HG03095 (cell line): ENCODE results near the gene PLCL1.

ENCODE experiments used
- ATAC-seq: cut with Tn5 transposase; IDR thresholded peaks from one replicate; pipeline ENCODE4 v1.9.1; 2021; ENCODE audit warnings: moderate library complexity; ENCODE audit not compliant: unreplicated experiment

The PLCL1 gene

GRCh38 chr2:197949224-197949623 is 144.8 kb downstream of the PLCL1 start:
- ATAC-seq = no peak

GRCh38 chr2:197950006-197950405 is 145.6 kb downstream of the PLCL1 start:
- ATAC-seq = no peak

- no peak for ATAC-seq
Measured at GRCh38 chr2:197950724-197951123, 146.3 kb downstream of the PLCL1 start.

GRCh38 chr2:197952540-197953202 is 148.3 kb downstream of the PLCL1 start:
- no peak for ATAC-seq

GRCh38 chr2:197954328-197954727 is 149.9 kb downstream of the PLCL1 start:
- ATAC-seq = no peak

GRCh38 chr2:197958592-197959150 is 154.3 kb downstream of the PLCL1 start:
- no peak for ATAC-seq

GRCh38 chr2:197959383-197959782 is 155.0 kb downstream of the PLCL1 start:
- no peak for ATAC-seq

GRCh38 chr2:197960786-197961185 is 156.4 kb downstream of the PLCL1 start:
- no peak for ATAC-seq

GRCh38 chr2:197964720-197965119 is 160.3 kb downstream of the PLCL1 start:
- ATAC-seq = no peak

GRCh38 chr2:197965756-197966155 is 161.4 kb downstream of the PLCL1 start:
- ATAC-seq = no peak

GRCh38 chr2:197969391-197969893 is 165.0 kb downstream of the PLCL1 start:
- ATAC-seq = no peak

GRCh38 chr2:197972061-197972460 is 167.7 kb downstream of the PLCL1 start:
- ATAC-seq = no peak

- ATAC-seq = no peak
Measured at GRCh38 chr2:197972587-197972986, 168.2 kb downstream of the PLCL1 start.

GRCh38 chr2:197973772-197974171 is 169.4 kb downstream of the PLCL1 start:
- ATAC-seq = no peak

GRCh38 chr2:197975931-197976519 is 171.6 kb downstream of the PLCL1 start:
- no peak for ATAC-seq

GRCh38 chr2:197978971-197979370 is 174.6 kb downstream of the PLCL1 start:
- ATAC-seq = no peak

- no peak for ATAC-seq
Measured at GRCh38 chr2:197982565-197982964, 178.2 kb downstream of the PLCL1 start.

GRCh38 chr2:197985029-197985638 is 180.7 kb downstream of the PLCL1 start:
- no peak for ATAC-seq

GRCh38 chr2:197986977-197987376 is 182.6 kb downstream of the PLCL1 start:
- ATAC-seq = no peak

GRCh38 chr2:197990356-197990755 is 186.0 kb downstream of the PLCL1 start:
- ATAC-seq = no peak

GRCh38 chr2:197992482-197993133 is 188.2 kb downstream of the PLCL1 start:
- peak; percentile 91 for ATAC-seq
